ENCODE data around the gene ZBTB24. TPM values are rescaled to one million over a fixed set of nuclear protein-coding genes. Genes with fewer than 3 reads are reported as not detected.

The ZBTB24 gene
- total RNA-seq, 4 donors from 2014 or later, result 6.5 to 9.6 (median 8.0) TPM

- Histone ChIP-seq H3K27ac (no peak overlapping the region), H3K4me1 (peaks cover 3 to 73% (median 38%) of the 10 kb centered on the region in 4 donors), H3K9me3 (no peaks in the 10 kb centered on the region), H3K36me3 (peaks cover 0 to 36% (median 0%) of the 10 kb centered on the region in 3 donors), H3K4me3 (no peak overlapping the region), H3K27me3 (no peaks in the 10 kb centered on the region)
- TF ChIP-seq POLR2A (IDR thresholded peaks at IDR 0.05), result no peak
- no peak for TF ChIP-seq CTCF (IDR thresholded peaks at IDR 0.05)
- no peak for TF ChIP-seq EP300 (IDR thresholded peaks at IDR 0.05)
- no peak for DNase-seq (ENCODE audit: low spot score in 2 of 2)
- 94 to 96% methylated on average over 7 of the region's 7 CpGs for WGBS, 2 donors
Measured at GRCh38 chr6:109480993-109481480, 2.0 kb downstream of the ZBTB24 start.

- peaks cover 3 to 70% (median 36%) of the 10 kb centered on the region in 4 donors for H3K4me1 ChIP-seq
- H3K36me3 ChIP-seq, result peaks cover 0 to 56% (median 9%) of the 10 kb centered on the region in 3 donors
- TF ChIP-seq CTCF (IDR thresholded peaks at IDR 0.05), result no peak
- TF ChIP-seq POLR2A (IDR thresholded peaks at IDR 0.05), result no peak
- no peak for TF ChIP-seq EP300 (IDR thresholded peaks at IDR 0.05)
- DNase-seq (ENCODE audit: low spot score in 2 of 2), result no peak
- WGBS, 2 donors, result 54 to 56% methylated on average over 5 of the region's 5 CpGs
- no peaks in the 10 kb centered on the region for H3K27me3 ChIP-seq
- no peak overlapping the region for H3K27ac ChIP-seq
- no peaks in the 10 kb centered on the region for H3K9me3 ChIP-seq
- no peak overlapping the region for H3K4me3 ChIP-seq
Measured at GRCh38 chr6:109478841-109479624, 4.0 kb downstream of the ZBTB24 start.

- 80 to 81% methylated on average over 9 of the region's 9 CpGs for WGBS, 2 donors
- Histone ChIP-seq H3K36me3 (peaks cover 0 to 63% (median 11%) of the 10 kb centered on the region in 3 donors), H3K4me3 (no peak overlapping the region), H3K27me3 (no peaks in the 10 kb centered on the region), H3K27ac (no peak overlapping the region), H3K4me1 (peaks cover 3 to 65% (median 34%) of the 10 kb centered on the region in 4 donors), H3K9me3 (no peaks in the 10 kb centered on the region)
- DNase-seq (ENCODE audit: low spot score in 2 of 2), result no peak
- TF ChIP-seq CTCF (IDR thresholded peaks at IDR 0.05), result no peak
- TF ChIP-seq EP300 (IDR thresholded peaks at IDR 0.05), result no peak
Measured at GRCh38 chr6:109478222-109478805, 4.7 kb downstream of the ZBTB24 start.

- peaks cover 0 to 69% (median 11%) of the 10 kb centered on the region in 3 donors for H3K36me3 ChIP-seq
- no peak overlapping the region for H3K27ac ChIP-seq
- 41 to 48% methylated on average over 2 of the region's 2 CpGs for WGBS, 2 donors
- no peaks in the 10 kb centered on the region for H3K9me3 ChIP-seq
- H3K27me3 ChIP-seq, result no peaks in the 10 kb centered on the region
- no peak overlapping the region for H3K4me3 ChIP-seq
- no peak for TF ChIP-seq EP300 (IDR thresholded peaks at IDR 0.05)
- no peak for TF ChIP-seq CTCF (IDR thresholded peaks at IDR 0.05)
- TF ChIP-seq POLR2A (IDR thresholded peaks at IDR 0.05), result no peak
- DNase-seq (ENCODE audit: low spot score in 2 of 2), result no peak
- peaks cover 3 to 68% (median 34%) of the 10 kb centered on the region in 4 donors for H3K4me1 ChIP-seq
Measured at GRCh38 chr6:109477725-109478124, 5.3 kb downstream of the ZBTB24 start.

- Histone ChIP-seq H3K9me3 (no peaks in the 10 kb centered on the region), H3K27ac (no peak overlapping the region), H3K36me3 (peaks cover 0 to 75% (median 11%) of the 10 kb centered on the region in 3 donors), H3K27me3 (no peaks in the 10 kb centered on the region), H3K4me1 (peaks cover 3 to 64% (median 33%) of the 10 kb centered on the region in 4 donors), H3K4me3 (no peak overlapping the region)
- 87 to 95% methylated on average over 2 of the region's 2 CpGs for WGBS, 2 donors
- TF ChIP-seq POLR2A (IDR thresholded peaks at IDR 0.05), result no peak
- no peak for TF ChIP-seq CTCF (IDR thresholded peaks at IDR 0.05)
- no peak for TF ChIP-seq EP300 (IDR thresholded peaks at IDR 0.05)
- DNase-seq (ENCODE audit: low spot score in 2 of 2), result no peak
Measured at GRCh38 chr6:109477184-109477583, 5.8 kb downstream of the ZBTB24 start.
